GM21526 (cell line): ENCODE results near the gene PPIE.

Experiments used
- ATAC-seq: cut with Tn5 transposase; IDR thresholded peaks from one replicate; pipeline ENCODE4 v1.9.1; 2021; ENCODE audit warnings: moderate library complexity; ENCODE audit not compliant: unreplicated experiment, low FRiP score

Gene PPIE

GRCh38 chr1:39738622-39739366 is at the start of gene PPIE:
Gene PPIE, plus strand, starts transcription at chr1:39738882. Its CDS starts 19 bp downstream, at chr1:39738901.
- ATAC-seq: peak; percentile 76

- ATAC-seq: no peak
Measured at GRCh38 chr1:39689214-39689613, 49.5 kb upstream of the PPIE start.

- ATAC-seq: no peak
Measured at GRCh38 chr1:39689635-39690034, 49.0 kb upstream of the PPIE start.

- no peak for ATAC-seq
Measured at GRCh38 chr1:39690225-39690624, 48.5 kb upstream of the PPIE start.

DNA sequence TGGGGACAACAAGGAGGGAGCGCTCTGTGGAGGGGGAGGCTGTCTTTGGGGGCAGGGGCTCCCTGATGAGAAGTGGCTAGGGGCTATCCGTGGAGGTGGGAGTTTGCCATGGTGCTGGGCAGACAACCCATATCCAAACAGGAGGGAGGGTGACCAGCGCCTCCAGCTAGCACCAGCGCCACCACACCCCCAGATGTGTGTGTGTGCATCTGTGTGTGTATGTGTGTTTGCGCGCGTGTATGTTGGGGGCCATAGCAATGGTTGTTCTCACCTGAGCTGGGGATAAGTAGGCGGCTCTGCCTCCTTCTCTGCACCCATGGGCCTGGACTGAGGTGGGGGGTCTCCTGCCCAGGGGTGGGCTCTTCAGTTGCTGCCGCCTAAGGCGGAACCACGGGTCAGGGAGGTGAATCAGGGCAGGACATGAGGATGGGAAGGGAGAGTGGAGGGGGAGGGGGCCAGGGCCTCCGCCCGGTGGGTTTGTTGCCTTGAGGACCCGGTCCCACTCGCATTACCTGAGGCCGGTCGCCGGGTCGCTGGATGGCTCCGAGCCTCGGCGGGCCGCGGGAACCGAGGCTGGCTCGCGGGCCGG is 47.8 kb upstream of the PPIE start:
- no peak for ATAC-seq

DNA sequence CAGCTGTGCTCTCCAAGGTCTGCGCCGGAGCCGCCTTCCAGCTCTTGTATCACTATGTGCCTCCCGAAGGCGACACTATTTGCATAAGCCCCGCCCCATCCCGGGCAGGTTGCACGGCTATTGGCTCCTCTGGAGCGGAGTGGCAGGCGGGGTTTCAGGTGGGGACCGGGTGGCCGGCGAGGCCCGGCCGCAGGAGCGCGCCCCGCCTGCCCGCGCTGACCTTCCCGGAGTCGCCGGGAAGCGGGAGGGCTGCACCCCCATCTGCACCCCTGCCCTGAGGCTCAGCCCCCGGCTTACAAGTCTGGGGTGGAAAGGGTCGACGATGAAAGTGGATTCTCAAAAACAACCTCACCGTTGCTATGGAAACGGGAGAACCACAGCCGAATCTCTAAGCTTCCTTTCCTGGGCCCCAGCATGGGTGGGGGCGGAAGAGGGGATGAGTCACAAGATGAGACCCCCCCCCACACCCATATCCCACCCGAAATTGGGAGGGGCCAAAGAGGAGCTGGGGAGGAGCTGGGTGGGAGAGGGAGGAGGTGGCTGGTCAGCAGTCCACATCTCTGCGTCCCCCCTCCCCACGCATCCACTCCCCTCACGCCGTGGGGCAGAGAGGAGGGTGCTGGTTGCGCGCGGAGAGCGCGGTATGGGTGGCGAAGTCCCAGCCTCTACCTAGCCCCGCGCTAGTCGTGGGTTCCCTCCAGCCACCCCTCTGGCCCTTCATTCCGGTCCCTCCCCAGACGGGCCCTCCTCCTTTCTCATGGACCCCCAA is 47.1 kb upstream of the PPIE start, which contains the start of gene HPCAL4:
TSS of gene HPCAL4 (minus strand) at position 51 of the 769 bp plus-strand sequence. CDS start 6,830 bp downstream, outside the sequence.
- ATAC-seq: peak; percentile 81

- no peak for ATAC-seq
Measured at GRCh38 chr1:39692152-39693074, 46.3 kb upstream of the PPIE start.

DNA sequence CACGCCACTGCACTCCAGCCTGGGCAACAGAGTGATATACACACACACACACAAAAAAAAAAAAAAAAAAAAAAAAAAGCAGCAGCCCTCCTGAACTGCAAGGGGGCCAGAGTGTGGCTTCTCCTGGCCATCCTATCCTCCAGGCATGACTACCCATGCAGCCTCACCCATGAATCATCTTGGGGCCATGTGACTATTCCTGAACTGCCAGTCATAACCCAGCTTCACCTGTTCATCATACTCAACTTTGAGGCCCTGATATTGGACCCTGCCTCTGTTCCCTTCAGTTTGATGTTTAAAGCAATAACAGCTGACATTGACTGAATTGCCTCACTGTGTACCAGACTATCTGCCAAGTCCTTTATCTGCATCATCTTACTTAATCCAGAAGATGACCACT is 44.7 kb upstream of the PPIE start:
- no peak for ATAC-seq

- ATAC-seq: no peak
Measured at GRCh38 chr1:39695016-39695415, 43.7 kb upstream of the PPIE start.

GRCh38 chr1:39696448-39696847 is 42.2 kb upstream of the PPIE start:
- ATAC-seq: no peak

DNA sequence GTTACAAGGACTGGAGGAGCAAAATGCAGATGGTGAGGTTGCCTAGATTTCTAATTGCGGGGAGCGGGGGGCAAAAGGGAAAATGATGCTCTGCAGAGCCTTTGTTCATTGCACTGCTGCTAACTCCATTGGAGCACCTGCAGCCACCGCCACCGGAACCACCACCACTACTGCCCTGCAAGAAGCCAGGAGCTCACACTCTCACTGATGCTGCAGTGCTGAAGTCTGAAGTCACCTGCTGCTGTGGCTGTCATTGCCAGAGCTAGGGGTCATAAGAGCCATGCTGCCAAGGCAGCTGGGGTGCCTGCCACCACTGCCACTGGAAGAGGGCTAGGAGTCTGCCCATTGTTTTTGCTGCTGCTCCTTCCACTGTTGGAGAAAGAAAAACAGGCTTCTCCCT is 40.1 kb upstream of the PPIE start:
- no peak for ATAC-seq

DNA sequence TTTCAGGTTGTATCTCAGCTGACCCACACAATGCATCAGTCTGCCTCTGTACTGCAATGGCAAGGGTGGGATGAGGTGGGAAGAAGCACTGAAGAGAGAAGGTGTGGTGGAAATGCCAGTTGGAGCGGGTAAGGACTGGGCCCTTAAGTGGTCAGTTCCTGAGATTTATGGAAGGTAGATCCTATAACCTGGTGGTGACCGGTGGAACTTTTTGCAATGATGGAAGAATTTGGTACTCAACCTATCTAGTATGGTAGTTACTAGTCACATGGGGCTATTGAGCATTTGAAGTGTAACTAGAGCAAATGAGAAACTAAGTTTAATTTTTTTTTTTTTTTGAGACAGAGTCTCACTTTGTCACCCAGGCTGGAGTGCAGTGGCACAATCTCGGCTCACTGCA is 39.3 kb upstream of the PPIE start:
- ATAC-seq: no peak

DNA sequence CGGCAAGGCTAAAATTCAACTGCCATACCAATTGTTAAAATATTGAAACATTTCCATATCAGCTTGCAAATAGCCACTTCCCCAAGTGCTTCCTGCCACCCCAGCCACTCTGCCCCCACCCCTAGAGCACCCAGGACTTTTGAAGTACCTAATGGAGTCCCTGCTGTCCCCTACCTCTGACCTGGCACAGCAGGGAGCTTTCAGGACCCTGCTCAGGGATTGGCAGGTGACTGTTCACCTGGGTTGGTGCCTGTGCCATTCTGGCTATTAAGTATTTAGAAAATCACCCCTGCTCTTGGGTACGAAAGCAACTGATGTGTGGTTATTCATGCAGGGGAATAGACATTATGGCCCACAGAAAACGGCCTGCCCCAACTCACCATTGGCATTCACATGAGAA is 38.3 kb upstream of the PPIE start:
- no peak for ATAC-seq

- ATAC-seq: no peak
Measured at GRCh38 chr1:39701049-39701439, 37.6 kb upstream of the PPIE start.

DNA sequence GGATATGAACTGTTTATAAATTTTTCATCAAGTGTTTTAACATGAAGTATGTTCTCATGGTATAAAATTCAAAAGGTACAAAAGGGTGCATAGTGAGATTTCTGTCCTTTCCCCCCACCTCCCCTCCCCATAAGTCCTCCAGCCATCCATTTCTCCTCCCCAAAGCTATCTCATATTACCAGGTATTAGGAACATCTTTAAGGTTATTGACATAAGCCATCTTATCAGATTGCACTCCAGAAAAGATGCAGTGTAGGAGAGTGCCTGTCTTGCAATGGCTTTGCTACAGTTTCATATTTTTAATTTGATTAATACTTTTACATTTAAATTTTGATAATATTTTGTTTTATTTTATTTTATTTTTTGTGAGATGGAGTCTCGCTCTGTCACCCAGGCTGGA is 33.9 kb upstream of the PPIE start:
- ATAC-seq: no peak

DNA sequence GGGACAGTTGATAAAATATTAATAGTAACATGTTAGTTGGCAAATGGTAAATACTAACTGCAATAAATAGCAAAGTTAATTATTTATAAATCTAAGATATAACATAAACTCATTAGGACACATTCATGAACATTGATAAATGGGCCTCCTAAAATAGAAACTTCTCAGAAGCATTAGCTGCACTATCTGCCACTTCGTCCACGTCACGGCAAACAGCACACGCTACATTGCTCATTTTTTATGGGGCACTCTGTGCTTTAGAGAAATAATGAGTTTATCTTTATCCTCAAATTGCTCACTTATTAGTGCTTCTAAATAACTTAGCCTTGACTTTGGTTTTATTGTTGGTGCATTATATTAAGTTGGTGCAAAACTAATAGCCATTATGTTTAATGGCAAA is 31.2 kb upstream of the PPIE start:
- no peak for ATAC-seq

DNA sequence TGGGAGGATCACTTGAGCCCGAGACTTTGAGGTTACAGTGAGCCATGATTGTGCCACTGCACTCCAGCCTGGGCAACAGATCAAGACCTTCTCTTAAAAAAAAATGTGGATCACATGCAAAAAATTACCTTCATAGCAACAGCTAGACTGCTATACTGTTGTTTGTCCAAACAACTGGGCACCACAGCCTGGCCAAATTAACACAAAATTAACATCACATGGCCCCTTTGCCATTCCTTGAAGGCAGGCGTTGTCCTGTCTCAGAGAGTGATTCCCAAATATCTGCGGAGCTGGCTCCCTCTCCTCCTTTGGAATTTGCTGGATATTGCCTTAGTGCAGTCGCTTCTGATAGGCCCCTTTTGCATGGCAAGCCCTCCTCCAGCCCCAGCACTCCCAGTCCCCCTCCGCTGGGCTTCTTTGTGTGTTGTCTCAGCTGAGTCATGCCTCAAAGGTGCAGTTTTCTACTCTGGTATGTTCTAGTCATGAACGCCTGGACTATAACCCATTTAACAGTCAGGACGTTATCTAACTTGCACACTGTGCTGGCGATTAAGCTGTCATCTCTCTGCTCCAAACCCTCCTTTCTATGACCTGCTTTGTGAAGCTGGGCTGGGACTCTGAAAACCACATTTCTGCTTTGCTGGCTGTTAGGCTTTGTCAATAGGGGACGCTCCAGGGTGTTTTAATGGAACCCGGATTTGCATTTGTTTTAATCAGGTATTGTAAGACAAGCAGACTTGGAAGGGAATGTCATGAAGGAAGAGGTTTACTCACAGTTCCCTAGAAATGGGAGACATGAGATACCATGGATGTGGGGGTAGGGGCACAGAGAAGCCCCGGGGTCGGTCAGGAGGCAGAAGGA is 27.3 kb upstream of the PPIE start:
- no peak for ATAC-seq

DNA sequence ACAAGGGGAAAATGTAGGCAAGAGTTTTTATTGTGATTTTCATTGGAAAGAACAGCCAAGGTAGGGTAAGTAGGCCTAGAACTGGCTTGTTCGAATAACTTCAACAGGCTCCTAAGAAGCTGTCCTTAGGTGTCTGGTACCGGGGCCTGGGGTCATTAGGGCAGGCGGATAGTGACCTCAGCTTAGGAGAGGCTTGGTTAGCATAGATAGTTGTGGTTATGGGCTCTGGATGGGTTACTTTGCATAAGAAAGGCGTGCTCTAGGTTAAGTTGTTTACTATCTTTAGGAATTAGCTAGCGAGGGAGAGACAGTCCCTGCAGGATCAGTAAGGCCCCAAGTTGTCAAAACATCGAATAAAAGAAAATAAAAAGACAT is 26.7 kb upstream of the PPIE start:
- no peak for ATAC-seq

DNA sequence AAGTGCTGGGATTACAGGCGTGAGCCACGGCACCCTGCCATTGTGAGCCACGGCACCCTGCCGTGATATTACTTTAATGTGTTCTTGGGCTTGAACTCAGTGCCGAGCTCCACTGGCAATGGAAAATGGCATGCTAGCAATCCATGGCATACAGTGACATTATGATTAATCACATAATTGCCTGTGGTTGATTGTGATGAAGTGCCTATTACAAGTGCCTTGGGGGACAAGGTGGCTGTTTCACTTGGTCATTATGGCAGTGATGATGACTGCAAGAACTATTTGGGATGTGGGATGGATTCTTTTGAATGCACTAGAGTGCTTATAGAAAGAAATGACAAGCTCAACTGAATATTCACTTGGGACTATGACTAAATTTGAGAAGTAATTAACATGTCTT is 25.1 kb upstream of the PPIE start:
- no peak for ATAC-seq

DNA sequence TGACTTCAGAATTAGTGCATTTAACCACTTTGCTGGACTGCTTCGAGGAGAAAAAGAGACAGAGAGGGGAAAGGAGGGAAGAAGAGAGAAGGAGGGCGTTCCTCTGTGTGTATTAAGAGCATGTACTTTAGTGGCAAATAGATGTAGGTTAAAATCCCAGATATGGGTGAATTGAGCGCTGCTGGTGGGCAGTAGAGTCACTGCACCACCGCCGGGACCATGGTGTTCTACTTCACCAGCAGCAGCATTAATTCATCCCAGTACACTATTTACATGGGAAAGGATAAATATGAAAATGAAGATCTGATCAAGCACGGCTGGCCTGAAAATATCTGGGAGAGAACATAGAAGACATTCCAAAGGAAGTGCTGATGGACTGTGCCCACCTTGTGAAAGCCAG is 20.9 kb upstream of the PPIE start:
- ATAC-seq: no peak
